Choroid plexus epithelial cell (primary cell): Measurements from ENCODE around the gene PEAK3.
A peak's percentile ranks its signal among the peaks of the same experiment; 100 is the strongest.

Experiments
- DNase-seq: peaks from one replicate; pipeline ENCODE4 v3.0.0-alpha.2; 2010; ENCODE audit warnings: low read depth
- H3K4me3 ChIP-seq: 2 replicates; pipeline ENCODE4 v1.5.1; 2011; ENCODE audit warnings: low read depth, mild to moderate bottlenecking, control low read depth, low read length, moderate library complexity
- CTCF ChIP-seq: conservative IDR thresholded peaks from 2 replicates; pipeline ENCODE4 v1.5.1; 2011; ENCODE audit warnings: low read depth, mild to moderate bottlenecking, control low read depth, inconsistent platforms, low read length, moderate library complexity

PEAK3 gene

GRCh38 chr19:2300533-2300932 lies 18.6 kb upstream of the PEAK3 start:
- no peak for TF ChIP-seq CTCF
- no peak for DNase-seq
- H3K4me3 ChIP-seq = no peak overlapping the region

- no peak for DNase-seq
- no peak overlapping the region for H3K4me3 ChIP-seq
- TF ChIP-seq CTCF = no peak
These were observed 14.2 kb upstream of the PEAK3 start for GRCh38 chr19:2296141-2296540.

- no peak for TF ChIP-seq CTCF
- peak; percentile 39 for DNase-seq
- H3K4me3 ChIP-seq = no peak overlapping the region
These were observed 12.8 kb upstream of the PEAK3 start for GRCh38 chr19:2294687-2295335.

GRCh38 chr19:2291185-2291751 lies 9.3 kb upstream of the PEAK3 start:
- no peak overlapping the region for H3K4me3 ChIP-seq

GRCh38 chr19:2290441-2291184 lies 8.6 kb upstream of the PEAK3 start:
- H3K4me3 ChIP-seq = no peak overlapping the region
- DNase-seq = no peak

More at GRCh38 chr19:2291185-2291751, 9.3 kb upstream of the PEAK3 start:
- no peak for DNase-seq
- no peak for TF ChIP-seq CTCF

GRCh38 chr19:2289714-2290435 lies 7.9 kb upstream of the PEAK3 start:
- TF ChIP-seq CTCF = no peak
- no peak overlapping the region for H3K4me3 ChIP-seq
- DNase-seq = no peak

More at GRCh38 chr19:2290441-2291184, 8.6 kb upstream of the PEAK3 start:
- TF ChIP-seq CTCF = no peak
